Kidney (tissue), 14 donors: Measurements from ENCODE around the gene KIAA1614. TPM values are rescaled to one million over a fixed set of nuclear protein-coding genes. Genes with fewer than 3 reads are reported as not detected.
"Not testable (repeated sequence)": the region's sequence is repeated elsewhere in the genome, so short reads cannot be mapped to it uniquely, and the experiment has no call there.

Experiments used
- DNase-seq, 5 donors: peaks; one replicate each; pipeline ENCODE4 v3.0.0-alpha.2; 2013 to 2020
- FAIRE-seq: peaks from 2 replicates; lab custom pipeline; 2012; peaks lifted over from hg19 to GRCh38; lab: Jason Lieb, UNC
- H3K27ac ChIP-seq, 2 donors: one replicate each; pipeline ENCODE4 v1.7.0; 2013; ENCODE audit warnings: low read depth in 2 of 2, low read length in 2 of 2, inconsistent platforms in 1 of 2
- H3K27me3 ChIP-seq: one replicate; pipeline ENCODE4 v1.7.1; 2013; ENCODE audit warnings: low read length, inconsistent platforms; ENCODE audit not compliant: control insufficient read depth, insufficient read depth
- H3K36me3 ChIP-seq, 3 donors: one replicate each; pipeline versions ENCODE4 v1.7.0 to v1.7.1; 2013; ENCODE audit warnings: low read length in 3 of 3, control low read depth in 1 of 3, inconsistent platforms in 1 of 3; ENCODE audit not compliant: insufficient read depth in 3 of 3, control insufficient read depth in 2 of 3
- H3K4me1 ChIP-seq, 3 donors: one replicate each; pipeline versions ENCODE4 v1.7.0 to v1.7.1; 2013; ENCODE audit warnings: low read length in 3 of 3, inconsistent platforms in 1 of 3, low read depth in 1 of 3; ENCODE audit not compliant: control insufficient read depth in 2 of 3, insufficient read depth in 2 of 3
- H3K4me3 ChIP-seq, 3 donors: one replicate each; pipeline versions ENCODE4 v1.7.0 to v1.8.1; 2013; ENCODE audit warnings: low read length in 3 of 3, control low read depth in 1 of 3, inconsistent platforms in 1 of 3
- H3K9ac ChIP-seq, 3 donors: one replicate each; pipeline versions ENCODE4 v1.7.0 to v1.7.1; 2013; ENCODE audit warnings: low read length in 3 of 3, control low read depth in 1 of 3, inconsistent platforms in 1 of 3
- H3K9me3 ChIP-seq, 3 donors: one replicate each; pipeline versions ENCODE4 v1.7.0 to v1.7.1; 2013; ENCODE audit warnings: low read length in 3 of 3, control low read depth in 1 of 3, inconsistent platforms in 1 of 3; ENCODE audit not compliant: control insufficient read depth in 2 of 3, insufficient read depth in 1 of 3
- CTCF ChIP-seq: IDR thresholded peaks from 3 replicates; pipeline ENCODE4 v1.5.1; 2012; ENCODE audit warnings: mild to moderate bottlenecking, moderate library complexity, borderline replicate concordance; ENCODE audit not compliant: insufficient read depth; ENCODE audit errors: extremely low read depth
- intact Hi-C: fragments of 100-400 bp; cut with DNase I; formaldehyde crosslinking; loops from one replicate; pipeline ENCODE4 v1.11.1; 2022
- polyA plus RNA-seq: library from polyadenylated mRNA; stranded (reverse); fragments of 350-450 nt; fragmentation: Illumina TruSeq; extraction: RNeasy Lipid Tissue Mini Kit (QIAGEN cat#74804); gene quantifications from one replicate; pipeline ENCODE4 v1.2.3, GENCODE V29; 2014; ENCODE audit warnings: low read depth, low replicate concordance; ENCODE audit not compliant: insufficient read depth
- total RNA-seq: library from RNA; stranded (reverse); fragmentation: NEBNext Ultra II Directional; extraction: Animal tissue kit (Norgen Biotek cat#: 25700); gene quantifications from one replicate; pipeline ENCODE4 v1.2.1, GENCODE V29; 2021
- donor health status: control.
- donor health status: control.
- donor health status: control.
- donor health status: control.
- donor health status: control.
- donor health status: DM: yes; HTN: yes; CAD: no.
- donor health status: Normal renal cell carcinoma (clear cell type).

KIAA1614 gene
- total and polyA plus RNA-seq, 2 donors from 2014 or later = 5.4 to 12.3 TPM

- intact Hi-C loops = no loop called here
- Histone ChIP-seq H3K27me3 (no peaks in the 10 kb centered on the region), H3K27ac (no peak overlapping the region), H3K9me3 (no peaks in the 10 kb centered on the region), H3K36me3 (peaks cover 0 to 4% (median 0%) of the 10 kb centered on the region in 3 donors), H3K9ac (no peak overlapping the region), H3K4me3 (no peak overlapping the region), H3K4me1 (peaks cover 6 to 8% (median 6%) of the 10 kb centered on the region in 3 donors)
- no peak for TF ChIP-seq CTCF
- DNase-seq (no peak), FAIRE-seq (no peak)
Measured at GRCh38 chr1:180966744-180967536, 54.2 kb downstream of the KIAA1614 start.

DNA sequence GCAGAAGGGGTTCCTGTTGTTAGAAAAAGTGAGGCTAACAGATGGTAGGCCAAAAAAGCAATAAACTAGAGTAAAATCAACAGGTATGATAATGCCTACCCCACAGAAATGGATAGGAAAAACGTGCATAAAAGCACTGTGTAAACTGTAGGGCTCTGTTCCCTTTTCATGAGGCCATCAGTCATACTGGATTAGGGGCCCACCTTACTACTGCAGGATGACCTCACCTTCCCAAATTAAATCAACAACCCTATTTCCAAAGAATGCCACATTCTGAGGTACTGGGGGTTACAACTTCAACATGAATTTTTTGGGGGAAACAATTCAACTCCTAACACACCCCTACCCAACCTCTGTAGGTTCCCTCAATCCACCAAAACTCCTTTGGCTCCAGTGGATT, 54.9 kb downstream of the KIAA1614 start:
- no peak for DNase-seq
- Histone ChIP-seq H3K27me3 (no peaks in the 10 kb centered on the region), H3K4me1 (peaks cover 2 to 4% (median 3%) of the 10 kb centered on the region in 3 donors), H3K27ac (no peak overlapping the region), H3K4me3 (no peak overlapping the region), H3K36me3 (peaks cover 0 to 8% (median 3%) of the 10 kb centered on the region in 3 donors), H3K9ac (no peak overlapping the region), H3K9me3 (no peaks in the 10 kb centered on the region)
- intact Hi-C loops = no loop called here
- no peak for TF ChIP-seq CTCF
- FAIRE-seq = no peak

- H3K9ac ChIP-seq, H3K4me3 ChIP-seq, H3K27ac ChIP-seq, DNase-seq, FAIRE-seq, H3K36me3 ChIP-seq, H3K9me3 ChIP-seq, H3K4me1 ChIP-seq, intact Hi-C loops, H3K27me3 ChIP-seq: not testable (repeated sequence)
Measured at GRCh38 chr1:180968834-180969233, 56.1 kb downstream of the KIAA1614 start.

DNA sequence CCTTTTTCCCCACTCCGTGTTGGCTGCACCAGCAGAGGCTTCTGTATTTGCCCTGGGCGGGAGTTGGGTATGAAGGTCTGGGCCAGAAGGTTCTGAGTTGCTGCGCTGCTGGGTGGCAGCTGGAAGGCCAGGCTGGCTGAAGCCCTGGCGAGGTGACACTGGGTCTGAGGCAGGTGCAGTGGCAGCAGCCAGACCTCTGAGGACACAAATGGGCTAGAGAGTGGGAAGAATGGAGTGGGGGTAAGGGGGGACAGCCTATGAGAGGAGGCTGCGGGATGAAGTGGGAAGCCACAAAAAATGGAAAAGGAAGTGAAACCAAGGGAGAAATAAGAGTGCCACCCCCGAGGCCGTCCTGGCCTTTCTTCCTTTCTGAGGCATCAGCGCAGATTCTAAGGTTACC, 56.7 kb downstream of the KIAA1614 start:
- H3K4me3 ChIP-seq = no peak overlapping the region
- FAIRE-seq (no peak), DNase-seq (no peak)
- intact Hi-C loops = no loop called here
- no peaks in the 10 kb centered on the region for H3K9me3 ChIP-seq
- H3K9ac ChIP-seq = no peak overlapping the region
- peaks cover 0 to 8% (median 3%) of the 10 kb centered on the region in 3 donors for H3K36me3 ChIP-seq
- TF ChIP-seq CTCF = no peak
- peaks cover 0 to 4% (median 0%) of the 10 kb centered on the region in 3 donors for H3K4me1 ChIP-seq
- no peaks in the 10 kb centered on the region for H3K27me3 ChIP-seq
- H3K27ac ChIP-seq = no peak overlapping the region
